ENCODE results near the gene NATD1.

NATD1 gene

GRCh38 chr17:21191698-21192097 lies 61.5 kb downstream of the NATD1 start:
- DNase-seq (ENCODE audit: low read depth): no peak

DNA sequence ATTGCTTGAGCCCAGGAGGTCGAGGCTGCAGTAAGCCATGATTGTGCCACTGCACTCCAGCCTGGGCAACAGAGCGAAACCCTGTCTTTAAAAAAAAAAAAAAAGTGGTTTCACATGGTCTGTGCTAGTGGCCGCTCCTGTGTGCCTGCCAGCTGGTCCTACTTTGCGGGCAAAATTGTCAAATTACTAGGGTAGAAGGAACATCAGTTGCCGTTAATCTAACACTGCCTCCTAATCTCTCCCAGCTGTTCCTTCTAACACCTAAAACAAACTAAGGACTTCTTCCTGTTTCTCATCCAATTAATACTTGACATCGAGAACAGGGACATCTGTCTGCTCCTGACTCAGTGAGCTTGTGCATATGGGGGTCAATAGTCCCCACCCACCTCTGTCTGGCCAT lies 63.1 kb downstream of the NATD1 start:
- no peak for DNase-seq (ENCODE audit: low read depth)

DNA sequence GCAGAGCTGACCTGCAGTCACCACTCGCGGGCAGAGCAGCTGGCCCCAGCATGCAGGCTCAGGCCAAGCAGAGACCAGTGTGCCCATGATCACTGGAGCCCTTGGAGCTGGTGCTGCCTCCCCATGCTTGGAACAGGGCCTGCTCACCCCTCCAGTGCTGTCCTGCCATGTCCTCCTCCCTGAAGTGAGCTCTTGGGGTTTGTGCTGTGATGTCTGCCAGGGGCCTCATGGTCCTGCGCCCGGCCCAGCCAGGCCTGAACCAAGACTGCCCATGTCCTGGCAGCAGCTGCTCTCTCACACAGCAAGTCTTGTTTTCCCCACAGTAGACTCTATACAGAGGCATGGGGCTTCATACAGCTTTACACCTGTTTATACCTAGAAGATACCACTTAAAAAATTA lies 63.8 kb downstream of the NATD1 start:
- no peak for DNase-seq (ENCODE audit: low read depth)
